Measurements from ENCODE around the gene NALCN.

NALCN gene

GRCh38 chr13:101412076-101412475 is 4.2 kb downstream of the NALCN start:
- DNase-seq: no peak

- no peak for DNase-seq
Measured at GRCh38 chr13:101408992-101409656, 7.2 kb downstream of the NALCN start.

GRCh38 chr13:101408154-101408553 is 8.2 kb downstream of the NALCN start:
- DNase-seq: no peak

GRCh38 chr13:101406791-101407190 is 9.5 kb downstream of the NALCN start:
- no peak for DNase-seq

GRCh38 chr13:101401196-101401595 is 15.1 kb downstream of the NALCN start:
- DNase-seq: no peak

- DNase-seq: no peak
Measured at GRCh38 chr13:101399365-101399764, 16.9 kb downstream of the NALCN start.

- no peak for DNase-seq
Measured at GRCh38 chr13:101398920-101399319, 17.4 kb downstream of the NALCN start.

- DNase-seq: no peak
Measured at GRCh38 chr13:101398191-101398590, 18.1 kb downstream of the NALCN start.

- DNase-seq: no peak
Measured at GRCh38 chr13:101397742-101398141, 18.6 kb downstream of the NALCN start.

- no peak for DNase-seq
Measured at GRCh38 chr13:101394605-101395004, 21.7 kb downstream of the NALCN start.

- no peak for DNase-seq
Measured at GRCh38 chr13:101393140-101393539, 23.2 kb downstream of the NALCN start.

- DNase-seq: no peak
Measured at GRCh38 chr13:101390461-101390860, 25.8 kb downstream of the NALCN start.

- no peak for DNase-seq
Measured at GRCh38 chr13:101384929-101385328, 31.4 kb downstream of the NALCN start.

- DNase-seq: no peak
Measured at GRCh38 chr13:101383595-101383994, 32.7 kb downstream of the NALCN start.

GRCh38 chr13:101382701-101383100 is 33.6 kb downstream of the NALCN start:
- no peak for DNase-seq

- no peak for DNase-seq
Measured at GRCh38 chr13:101382086-101382485, 34.2 kb downstream of the NALCN start.

- DNase-seq: no peak
Measured at GRCh38 chr13:101360525-101360924, 55.8 kb downstream of the NALCN start.

- no peak for DNase-seq
Measured at GRCh38 chr13:101354895-101355294, 61.4 kb downstream of the NALCN start.

GRCh38 chr13:101346942-101347728 is 69.2 kb downstream of the NALCN start:
- no peak for DNase-seq

GRCh38 chr13:101346161-101346560 is 70.1 kb downstream of the NALCN start:
- no peak for DNase-seq

GRCh38 chr13:101343128-101343787 is 73.0 kb downstream of the NALCN start:
- DNase-seq: no peak

- DNase-seq: no peak
Measured at GRCh38 chr13:101341464-101341863, 74.8 kb downstream of the NALCN start.

- DNase-seq: no peak
Measured at GRCh38 chr13:101339202-101339601, 77.1 kb downstream of the NALCN start.

- no peak for DNase-seq
Measured at GRCh38 chr13:101332583-101332982, 83.7 kb downstream of the NALCN start.

Data from activated CD4-positive, alpha-beta T cell treated with anti-CD3 and anti-CD28 coated beads for 1 hour (primary cell).